Endothelial cell of umbilical vein (primary cell): ENCODE measurements around the gene CPXM2. TPM values are rescaled to one million over a fixed set of nuclear protein-coding genes. Genes with fewer than 3 reads are reported as not detected.

ENCODE experiments used
- BruUV-seq: library from RNA; stranded (reverse); fragments of 400-500 nt; replicated peaks from 2 replicates; lab custom pipeline; 2021; lab: Mats Ljungman, UMichigan
- CTCF ChIA-PET: fragments of 300-600, 350-600 bp; sonication (Branson Sonifier 250); formaldehyde crosslinking; loops from one replicate; lab custom pipeline; 2021; ENCODE audit warnings: antibody characterized with exemption, inconsistent platforms; lab: Charles Lee
- POLR2A ChIA-PET: fragments of 300-600, 350-600 bp; sonication (Branson Sonifier 250); formaldehyde crosslinking; loops from one replicate; lab custom pipeline; 2021; ENCODE audit warnings: antibody characterized with exemption, inconsistent platforms; lab: Charles Lee
- DNase-seq: peaks from one replicate; pipeline ENCODE4 v3.0.0-alpha.2; 2011; ENCODE audit warnings: low read depth, low spot score
- FAIRE-seq: peaks from 2 replicates; lab custom pipeline; 2011; peaks lifted over from hg19 to GRCh38; lab: Jason Lieb, UNC
- H2AFZ ChIP-seq: 2 replicates; pipeline ENCODE4 v1.6.0; 2012; ENCODE audit warnings: low read depth, low read length, control low read depth, inconsistent platforms
- H3K27ac ChIP-seq: 2 replicates; pipeline ENCODE4 v1.5.1; 2011; ENCODE audit warnings: low read depth, mild to moderate bottlenecking, control low read depth, low read length, moderate library complexity; ENCODE audit not compliant: insufficient read depth
- H3K27me3 ChIP-seq, 2 experiments: 2 replicates each; pipeline versions ENCODE4 v1.6.0 to v1.6.1; 2011; ENCODE audit warnings: low read length in 2 of 2, mixed read lengths in 1 of 2; ENCODE audit not compliant: control insufficient read depth in 2 of 2, insufficient read depth in 2 of 2
- H3K36me3 ChIP-seq, 2 experiments: 2 replicates in 1 of 2; 3 replicates in 1 of 2; pipeline ENCODE4 v1.5.1; 2011; ENCODE audit warnings: low read length in 2 of 2, mild to moderate bottlenecking in 1 of 2, moderate library complexity in 1 of 2; ENCODE audit not compliant: control insufficient read depth in 2 of 2, insufficient read depth in 2 of 2; ENCODE audit errors: extremely low read depth in 1 of 2
- H3K4me1 ChIP-seq: 3 replicates; pipeline ENCODE4 v1.5.1; 2011; ENCODE audit warnings: mild to moderate bottlenecking, low read length; ENCODE audit not compliant: control insufficient read depth, insufficient read depth; ENCODE audit errors: extremely low read depth
- H3K4me2 ChIP-seq: 2 replicates; pipeline ENCODE4 v1.6.1; 2011; ENCODE audit warnings: low read length, control low read depth, mixed read lengths; ENCODE audit not compliant: insufficient read depth
- H3K4me3 ChIP-seq, 3 experiments: fragments of 200-600 bp in 1 of 3; sonication (generic), shearing (Covaris generic) in 1 of 3; replicated peaks in 1 of 3; 2 replicates each; pipeline ENCODE4 v1.5.1; 2011 to 2016; ENCODE audit warnings: control low read depth in 3 of 3, low read length in 3 of 3, mild to moderate bottlenecking in 2 of 3, inconsistent platforms in 1 of 3, low read depth in 1 of 3, moderate library complexity in 1 of 3; ENCODE audit not compliant: insufficient read depth in 1 of 3
- H3K79me2 ChIP-seq: 2 replicates; pipeline ENCODE4 v1.6.0; 2012; ENCODE audit warnings: low read length, inconsistent platforms; ENCODE audit not compliant: control insufficient read depth, insufficient read depth
- H3K9ac ChIP-seq: replicated peaks from 2 replicates; pipeline ENCODE3; 2011; ENCODE audit warnings: low read length, control low read depth; ENCODE audit not compliant: insufficient read depth; ENCODE audit errors: extremely low read depth
- H3K9me1 ChIP-seq: replicated peaks from 3 replicates; pipeline ENCODE4 v1.6.0; 2011; ENCODE audit warnings: mild to moderate bottlenecking, low read length; ENCODE audit not compliant: control insufficient read depth, insufficient read depth; ENCODE audit errors: extremely low read depth
- H3K9me3 ChIP-seq: replicated peaks from 2 replicates; pipeline ENCODE4 v1.5.1; 2012; ENCODE audit warnings: low read length, inconsistent platforms; ENCODE audit not compliant: control insufficient read depth, insufficient read depth
- H4K20me1 ChIP-seq: replicated peaks from 2 replicates; pipeline ENCODE3; 2011; ENCODE audit warnings: mild to moderate bottlenecking, low read length; ENCODE audit not compliant: control insufficient read depth, insufficient read depth; ENCODE audit errors: extremely low read depth
- CTCF ChIP-seq, 2 donors: IDR thresholded peaks; 1 replicate in 1 of 2; 2 replicates in 1 of 2; pipeline ENCODE4 v1.5.1; 2011; ENCODE audit warnings: low read length in 2 of 2, mild to moderate bottlenecking in 2 of 2, moderate library complexity in 2 of 2, control low read depth in 1 of 2, inconsistent platforms in 1 of 2, low read depth in 1 of 2; ENCODE audit not compliant: insufficient read depth in 1 of 2; ENCODE audit errors: extremely low read depth in 1 of 2
- EZH2 ChIP-seq: IDR thresholded peaks from 2 replicates; pipeline ENCODE4 v1.6.1; 2012; ENCODE audit warnings: borderline replicate concordance, low read depth, mild to moderate bottlenecking, moderate library complexity, low read length, inconsistent platforms; ENCODE audit not compliant: severe bottlenecking
- FOS ChIP-seq: IDR thresholded peaks from 2 replicates; pipeline ENCODE4 v1.6.1; 2011; ENCODE audit warnings: mild to moderate bottlenecking, low read length, moderate library complexity, borderline replicate concordance; ENCODE audit not compliant: insufficient read depth
- GATA2 ChIP-seq: IDR thresholded peaks from 2 replicates; pipeline ENCODE4 v1.7.0; 2011; ENCODE audit warnings: low read depth, mild to moderate bottlenecking, moderate library complexity, mixed read lengths, low read length; ENCODE audit not compliant: insufficient read length, insufficient read depth
- JUN ChIP-seq: IDR thresholded peaks from 2 replicates; pipeline ENCODE4 v1.6.1; 2011; ENCODE audit warnings: borderline replicate concordance, low read depth; ENCODE audit not compliant: insufficient read length, insufficient read depth
- MAX ChIP-seq: IDR thresholded peaks from 2 replicates; pipeline ENCODE4 v1.6.1; 2011; ENCODE audit not compliant: insufficient read depth, insufficient read length
- MYC ChIP-seq: IDR thresholded peaks from one replicate; pipeline ENCODE4 v1.6.1; 2011; ENCODE audit warnings: mild to moderate bottlenecking, low read depth, low read length
- POLR2A ChIP-seq: IDR thresholded peaks from 2 replicates; pipeline ENCODE4 v1.6.1; 2012; ENCODE audit warnings: low read depth, mild to moderate bottlenecking, control low read depth, low read length
- POLR2AphosphoS5 ChIP-seq: IDR thresholded peaks from 2 replicates; pipeline ENCODE4 v1.6.1; 2012; ENCODE audit warnings: low read depth, mild to moderate bottlenecking, control low read depth, low read length, moderate library complexity; ENCODE audit not compliant: insufficient read depth
- dilution Hi-C: fragments of 300-500 bp; cut with MboI; formaldehyde crosslinking; loops from one replicate; pipeline ENCODE4 v1.15.0; 2019; ENCODE audit warnings: low sequenced_read_pairs; ENCODE audit not compliant: extremely low pct_ligation_motif_present
- intact Hi-C: fragments of 100-400 bp; cut with micrococcal nuclease; formaldehyde crosslinking; loops from one replicate; pipeline ENCODE4 v1.10.0; 2022
- polyA plus RNA-seq, 4 experiments: library from polyadenylated mRNA; depleted of rRNA in 3 of 4; stranded (reverse) in 3 of 4; unstranded in 1 of 4; fragments of >200 nt; gene quantifications; 2 replicates each; pipeline versions ENCODE4 v1.2.1 to v1.2.3, GENCODE V29; 2011 to 2012; ENCODE audit warnings: missing spikeins in 1 of 4
- total RNA-seq: library from RNA; stranded (reverse); gene quantifications from 2 replicates; pipeline ENCODE4 v1.2.3, GENCODE V29; 2021

Gene CPXM2
- total and polyA plus RNA-seq, 2 donors (not counting 3 experiments of a cell fraction or from before 2014, with no cell fraction given) = 1.8 to 2.7 TPM

DNA sequence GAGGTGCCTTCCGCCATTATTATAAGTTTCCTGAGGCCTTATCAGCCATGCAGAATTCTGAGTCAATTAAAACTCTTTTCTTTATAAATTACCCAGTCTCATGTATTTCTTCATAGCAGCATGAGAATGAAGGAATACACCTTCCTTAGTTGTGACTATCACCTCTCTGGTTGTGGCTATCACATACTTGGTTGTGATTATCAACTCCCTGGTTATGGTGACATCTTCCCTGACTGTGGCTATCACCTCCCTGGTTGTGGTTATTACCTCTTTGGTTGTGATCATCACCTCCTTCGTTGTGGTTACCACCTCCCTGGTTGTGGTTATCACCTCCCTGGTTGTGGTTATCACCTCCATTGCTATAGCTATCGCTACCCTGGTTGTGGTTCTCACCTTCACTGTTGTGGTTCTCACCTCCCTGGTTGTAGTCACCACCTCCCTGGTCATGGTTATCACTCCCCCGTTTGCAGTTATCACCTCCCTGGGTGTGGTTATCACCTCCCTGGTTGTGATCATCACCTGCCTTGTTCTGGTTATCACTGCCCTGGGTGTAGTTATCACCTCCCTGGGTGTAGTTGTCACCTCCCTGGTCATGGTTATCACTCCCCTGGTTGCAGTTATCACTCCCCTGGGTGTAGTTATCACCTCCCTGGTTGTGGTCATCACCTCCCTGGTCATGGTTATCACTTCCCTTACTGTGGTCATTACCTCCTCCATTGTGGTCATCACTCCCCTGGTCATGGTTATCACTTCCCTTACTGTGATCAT lies 119.5 kb downstream of the CPXM2 start:
- Histone ChIP-seq H3K4me3 (no peak overlapping the region), H3K79me2 (no peaks in the 10 kb centered on the region), H3K27ac (no peak overlapping the region), H3K4me2 (no peak overlapping the region), H4K20me1 (no peaks in the 10 kb centered on the region), H3K9me3 (no peaks in the 10 kb centered on the region), H3K9ac (no peak overlapping the region), H3K36me3 (no peaks in the 10 kb centered on the region), H3K27me3 (no peaks in the 10 kb centered on the region), H2AFZ (no peak overlapping the region), H3K4me1 (no peaks in the 10 kb centered on the region), H3K9me1 (no peaks in the 10 kb centered on the region)
- TF ChIP-seq GATA2 = no peak
- TF ChIP-seq POLR2AphosphoS5 = no peak
- no peak for TF ChIP-seq CTCF (IDR thresholded peaks at IDR 0.05; ENCODE audit: extremely low read depth in 1 of 2, insufficient read depth in 1 of 2, low read depth in 1 of 2, low read length in 2 of 2)
- no peak for TF ChIP-seq JUN
- TF ChIP-seq EZH2 = no peak
- no peak for TF ChIP-seq POLR2A
- TF ChIP-seq FOS = no peak
- no peak for TF ChIP-seq MYC
- TF ChIP-seq MAX = no peak
- intact Hi-C loops (no loop called here), dilution Hi-C loops (no loop called here)
- CTCF ChIA-PET = no interaction called here
- BruUV-seq = no TSS peak
- POLR2A ChIA-PET = no interaction called here
- no peak for DNase-seq
- FAIRE-seq = no peak
